ENCODE data around the gene APP. TPM values are rescaled to one million over a fixed set of nuclear protein-coding genes. Genes with fewer than 3 reads are reported as not detected.

The APP gene
- total RNA-seq, 2 experiments from 2014 or later: 22.8 to 24.5 TPM

- POLR2A ChIA-PET: no interaction called here
- CTCF ChIA-PET: no interaction called here
Observed at GRCh38 chr21:25893191-25893590, 277.4 kb downstream of the APP start.

GRCh38 chr21:25891596-25891995 lies 279.0 kb downstream of the APP start:
- ChIA-PET CTCF (no interaction called here), POLR2A (no interaction called here)

- POLR2A ChIA-PET: no interaction called here
- CTCF ChIA-PET: no interaction called here
Observed at GRCh38 chr21:25890001-25890400, 280.6 kb downstream of the APP start.

DNA sequence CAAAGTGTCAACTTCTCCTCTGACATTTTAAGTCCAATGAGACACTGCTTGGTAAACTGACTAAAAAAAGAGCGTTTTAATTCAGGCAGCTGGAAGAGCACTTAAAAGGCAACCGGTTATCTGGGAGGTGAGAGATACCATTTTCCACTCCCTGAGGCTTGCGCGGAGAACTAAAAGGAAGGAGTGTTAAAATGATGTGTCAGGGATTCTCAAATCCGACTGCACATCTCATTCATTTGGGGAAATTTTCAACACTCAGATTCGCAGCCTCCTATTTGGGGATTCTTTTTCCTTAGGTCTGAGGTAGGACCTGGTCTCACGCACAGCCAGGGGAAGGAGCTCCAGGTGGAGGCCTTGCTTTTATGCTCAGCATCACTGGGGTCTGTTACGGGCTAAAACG lies 281.9 kb downstream of the APP start:
- ChIA-PET POLR2A (no interaction called here), CTCF (no interaction called here)

DNA sequence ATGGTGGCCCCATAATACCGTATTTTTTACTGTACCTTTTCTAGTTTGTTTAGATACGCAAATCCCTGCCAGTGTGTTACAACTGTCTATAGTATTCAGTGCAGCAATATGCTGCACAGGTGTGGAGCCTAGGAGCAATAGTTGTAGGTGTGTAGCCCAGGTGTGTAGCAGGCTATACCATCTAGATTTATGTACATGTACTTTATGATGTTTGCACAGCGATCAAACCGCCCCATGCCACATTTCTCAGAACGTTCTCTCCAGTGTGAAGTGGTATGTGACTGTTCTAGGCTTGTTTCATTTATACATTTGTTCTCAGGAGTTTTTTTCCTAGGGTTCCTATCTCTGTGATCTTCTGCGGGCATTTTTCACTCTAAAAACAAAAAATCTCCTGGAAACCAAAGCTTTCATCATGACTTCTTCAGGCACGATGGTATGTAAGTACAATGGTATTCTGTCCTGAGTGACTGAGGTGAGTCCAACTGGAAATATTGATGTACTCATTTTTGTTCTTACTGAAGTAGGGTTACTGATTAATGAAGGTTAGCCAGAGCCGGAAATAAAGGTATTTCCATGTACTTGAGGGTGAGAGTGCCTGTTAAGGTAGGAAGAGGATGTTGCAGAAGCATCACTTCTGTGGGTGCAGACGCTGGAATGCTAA lies 282.8 kb downstream of the APP start:
- CTCF ChIA-PET: no interaction called here

GRCh38 chr21:25887166-25887565 lies 283.4 kb downstream of the APP start:
- ChIA-PET CTCF (no interaction called here), POLR2A (no interaction called here)

More for the DNA sequence above, 282.8 kb downstream of the APP start:
- POLR2A ChIA-PET: no interaction called here

DNA sequence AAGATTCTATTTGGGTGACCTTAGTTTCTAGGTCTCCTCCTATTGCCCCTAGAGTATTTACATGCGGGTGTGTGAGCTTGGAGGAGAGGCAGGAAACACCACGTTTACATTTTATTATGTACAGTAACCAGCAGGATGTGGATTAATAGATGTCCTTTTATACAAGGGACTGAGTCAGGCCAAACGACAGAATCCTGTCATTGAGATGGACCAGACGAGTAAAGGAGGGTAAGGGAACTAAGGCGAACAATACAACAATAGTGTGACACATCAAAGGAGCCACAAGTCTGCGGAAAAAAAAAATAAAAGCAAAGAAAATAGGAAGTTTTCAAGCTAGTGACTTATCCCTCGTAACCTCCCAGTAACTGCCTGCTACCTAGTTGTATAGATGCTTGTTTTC lies 284.7 kb downstream of the APP start:
- POLR2A ChIA-PET: no interaction called here

DNA sequence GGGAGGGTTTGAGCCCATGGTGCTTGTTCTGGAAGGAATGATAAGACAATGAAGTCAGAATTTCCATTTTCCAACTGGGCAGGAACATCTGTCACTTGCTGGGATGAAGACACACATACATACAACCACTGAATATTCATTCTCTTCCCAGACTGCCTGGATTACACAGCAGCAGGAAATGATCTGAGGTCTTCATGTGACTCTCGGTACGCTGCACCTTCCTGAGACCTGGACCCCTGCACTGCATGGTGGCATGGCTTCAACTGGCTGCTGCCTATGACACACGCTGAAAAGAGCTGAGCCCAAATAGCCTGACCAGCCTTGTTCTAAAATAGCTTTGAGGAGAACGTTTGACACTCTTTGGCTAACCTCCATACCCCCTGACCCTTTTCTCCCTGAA lies 285.2 kb downstream of the APP start:
- ChIA-PET CTCF (no interaction called here), POLR2A (no interaction called here)

More for the DNA sequence above, 284.7 kb downstream of the APP start:
- CTCF ChIA-PET: no interaction called here

GRCh38 chr21:25884311-25884710 lies 286.3 kb downstream of the APP start:
- ChIA-PET CTCF (no interaction called here), POLR2A (no interaction called here)

- ChIA-PET POLR2A (no interaction called here), CTCF (no interaction called here)
Observed at GRCh38 chr21:25881524-25882376, 288.8 kb downstream of the APP start.

DNA sequence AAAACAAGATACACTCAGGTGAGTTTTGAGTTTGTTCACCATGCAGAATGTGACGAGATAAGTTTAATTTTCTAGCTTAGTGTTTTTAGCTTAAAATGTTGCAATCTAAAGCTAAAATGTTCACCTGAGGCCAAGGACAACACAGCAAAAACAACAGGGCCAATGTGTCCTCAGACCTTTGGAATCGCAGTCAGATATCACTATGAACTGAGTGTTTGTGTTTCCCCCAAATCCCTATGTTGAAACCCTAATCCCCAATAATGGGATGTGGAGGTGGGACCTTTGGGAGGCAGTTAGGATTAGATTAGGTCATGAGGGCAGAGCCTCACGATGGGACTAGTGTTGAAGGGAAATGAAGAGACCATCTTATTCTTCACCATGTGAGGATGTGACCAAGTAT lies 291.4 kb downstream of the APP start:
- ChIA-PET CTCF (no interaction called here), POLR2A (no interaction called here)

- ChIA-PET CTCF (no interaction called here), POLR2A (no interaction called here)
Observed at GRCh38 chr21:25878344-25878743, 292.2 kb downstream of the APP start.

DNA sequence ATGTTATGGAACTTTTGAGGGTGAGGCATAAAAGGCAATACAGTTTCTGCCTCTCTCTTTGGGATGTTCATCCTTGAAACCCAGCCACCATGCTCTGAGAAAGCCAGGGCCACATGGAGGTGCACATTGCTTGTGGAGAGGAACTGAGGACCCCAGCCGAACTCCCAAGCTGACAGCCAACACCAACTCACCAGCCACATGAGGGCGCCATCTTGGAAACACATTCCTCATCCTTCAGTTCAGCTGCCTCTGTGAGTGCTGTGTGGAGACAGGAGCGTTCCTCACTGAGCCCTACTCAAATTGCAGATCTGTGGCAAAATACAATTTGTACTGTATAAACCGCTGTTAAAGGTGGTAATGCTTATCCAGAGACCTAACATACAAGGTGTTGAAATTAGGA lies 298.3 kb downstream of the APP start:
- POLR2A ChIA-PET: no interaction called here
- CTCF ChIA-PET: no interaction called here

- POLR2A ChIA-PET: no interaction called here
- CTCF ChIA-PET: no interaction called here
Observed at GRCh38 chr21:25871566-25871965, 299.0 kb downstream of the APP start.

GRCh38 chr21:25870084-25870483 lies 300.5 kb downstream of the APP start:
- POLR2A ChIA-PET: no interaction called here
- CTCF ChIA-PET: interaction anchor here (0.6 kb wide), 1 partner anchor 554 kb away, joined by 4 read pairs; no protein-coding TSS in a partner anchor

DNA sequence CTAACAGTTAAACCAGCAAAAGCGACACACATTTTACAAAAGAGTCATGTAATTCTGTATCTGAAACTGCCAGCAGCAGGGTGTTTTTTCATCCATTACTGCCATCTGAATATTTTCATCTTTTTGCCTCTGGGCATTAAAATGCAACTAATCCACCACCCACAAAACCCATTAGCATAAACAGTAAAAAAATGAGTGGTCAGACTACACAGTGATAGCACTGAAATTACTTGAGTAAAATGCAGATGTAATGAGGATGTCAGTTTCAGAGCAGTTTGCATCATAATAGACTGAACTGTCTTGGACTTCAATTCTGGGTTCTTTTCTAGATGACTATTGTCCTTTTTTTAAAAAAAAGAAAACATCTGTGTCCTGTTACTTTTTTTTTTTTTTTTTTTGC lies 303.5 kb downstream of the APP start:
- ChIA-PET CTCF (no interaction called here), POLR2A (no interaction called here)

- POLR2A ChIA-PET: no interaction called here
- CTCF ChIA-PET: no interaction called here
Observed at GRCh38 chr21:25863747-25864146, 306.8 kb downstream of the APP start.

GRCh38 chr21:25863031-25863430 lies 307.5 kb downstream of the APP start:
- POLR2A ChIA-PET: no interaction called here
- CTCF ChIA-PET: interaction anchor here (1.3 kb wide), 1 partner anchor 255 kb away, joined by 3 read pairs; no protein-coding TSS in a partner anchor

DNA sequence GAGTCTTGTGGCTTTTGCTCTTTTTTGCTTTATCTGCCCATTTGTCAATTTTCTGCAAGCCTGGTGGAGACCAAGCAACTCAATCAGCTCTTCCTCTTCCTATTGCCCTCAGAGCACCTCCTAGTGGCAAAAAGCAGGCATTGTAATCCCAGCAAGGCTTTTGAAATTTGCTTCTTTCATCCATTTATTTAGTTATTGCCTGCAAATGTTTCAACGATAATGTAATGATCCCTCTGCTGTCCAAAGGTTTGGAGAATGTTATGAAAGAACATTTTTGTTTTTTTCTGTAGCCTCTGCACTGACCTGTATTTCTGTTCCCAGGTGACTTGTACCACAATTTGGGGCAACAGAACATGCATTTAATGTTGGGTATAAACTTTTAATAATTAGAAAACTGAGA lies 308.0 kb downstream of the APP start:
- CTCF ChIA-PET: interaction anchor here (1.3 kb wide), 1 partner anchor 255 kb away, joined by 3 read pairs; no protein-coding TSS in a partner anchor
- POLR2A ChIA-PET: no interaction called here

DNA sequence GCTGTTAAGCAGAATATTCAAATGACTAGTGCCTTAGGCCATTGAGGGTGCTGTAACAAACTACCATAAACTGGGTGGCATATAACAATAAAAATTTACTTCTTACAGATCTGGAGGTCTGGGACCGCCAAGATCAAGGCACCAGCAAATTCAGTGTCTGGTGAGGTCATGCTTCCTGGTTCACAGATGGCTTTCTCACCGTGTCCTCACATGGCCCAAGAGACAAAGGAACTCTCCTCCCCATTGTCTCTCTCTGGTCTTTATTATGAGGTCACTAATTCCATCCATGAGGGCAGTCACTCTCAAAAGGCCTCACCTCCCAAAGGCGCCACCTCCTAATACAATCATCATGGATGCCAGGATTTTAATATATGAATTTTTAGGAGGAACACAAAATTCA lies 308.5 kb downstream of the APP start:
- ChIA-PET CTCF (interaction anchor here (1.3 kb wide), 1 partner anchor 254 kb away, joined by 3 read pairs; no protein-coding TSS in a partner anchor), POLR2A (no interaction called here)

DNA sequence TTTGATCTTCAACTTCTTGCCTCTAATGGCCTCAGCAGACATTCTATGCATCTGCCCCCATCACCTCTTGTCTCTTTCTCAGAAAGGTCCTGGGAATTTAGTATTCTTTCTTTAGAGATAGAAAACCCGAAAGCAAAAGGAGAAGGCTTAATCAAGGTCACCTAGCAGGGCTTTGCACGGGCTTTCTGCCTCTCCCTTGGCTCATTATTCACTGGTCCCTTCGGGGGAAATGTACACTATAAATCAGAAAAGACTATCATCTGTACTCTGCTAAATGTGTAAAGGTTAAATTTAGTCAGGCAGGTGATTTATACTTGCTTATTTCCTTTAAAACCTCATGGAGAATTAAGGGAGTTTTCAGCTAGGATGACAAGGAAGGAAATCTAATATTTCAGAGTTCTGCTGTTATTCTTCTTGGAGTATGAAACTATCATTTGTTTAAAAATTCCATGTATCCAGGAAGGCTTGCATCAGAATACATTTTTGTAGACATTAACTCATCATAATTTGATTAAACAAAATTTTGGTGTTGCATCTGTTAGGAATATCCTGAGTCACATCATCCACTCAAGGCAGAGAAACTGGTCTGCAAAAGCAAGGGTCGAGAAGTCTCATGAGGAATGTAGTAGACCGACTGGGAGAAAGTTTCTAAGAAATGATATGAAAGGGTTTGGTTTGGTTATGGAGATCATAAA lies 311.2 kb downstream of the APP start:
- CTCF ChIA-PET: interaction anchor here (1.6 kb wide), 1 partner anchor 58 kb away, joined by 3 read pairs; no protein-coding TSS in a partner anchor

More for the DNA sequence above, 311.2 kb downstream of the APP start:
- POLR2A ChIA-PET: no interaction called here

Data from activated CD8-positive, alpha-beta memory T cell treated with anti-CD3 and anti-CD28 coated beads for 36 hours (primary cell).